Transverse colon (tissue), 4 donors: Measurements from ENCODE around the gene BCL2L15. TPM values are rescaled to one million over a fixed set of nuclear protein-coding genes. Genes with fewer than 3 reads are reported as not detected.

Experiments used
- DNase-seq: peaks from one replicate; pipeline ENCODE4 v3.0.0-alpha.2; 2019
- H3K27ac ChIP-seq, 4 donors: fragments of 200-600 bp; sonication (generic); 2 replicates each; pipeline ENCODE4 v1.5.1; 2016 to 2018; ENCODE audit warnings: inconsistent platforms in 4 of 4
- H3K27me3 ChIP-seq: fragments of 200-600 bp; sonication (generic); 2 replicates; pipeline ENCODE4 v1.5.1; 2017; ENCODE audit warnings: inconsistent platforms
- H3K36me3 ChIP-seq, 4 donors: fragments of 200-600 bp; sonication (generic); 2 replicates each; pipeline ENCODE4 v1.5.1; 2017 to 2019; ENCODE audit warnings: inconsistent platforms in 4 of 4
- H3K4me1 ChIP-seq, 4 donors: fragments of 200-600 bp; sonication (generic); 2 replicates each; pipeline ENCODE4 v1.5.1; 2017 to 2020; ENCODE audit warnings: inconsistent platforms in 4 of 4
- H3K4me3 ChIP-seq, 4 donors: fragments of 200-600 bp; sonication (generic); 1 replicate in 1 of 4; 2 replicates in 3 of 4; pipeline versions ENCODE4 v1.5.1 to v1.6.1; 2017 to 2019; ENCODE audit warnings: inconsistent platforms in 4 of 4
- H3K9me3 ChIP-seq, 2 donors: fragments of 200-600 bp; sonication (generic); 2 replicates each; pipeline ENCODE4 v1.5.1; 2017 to 2019; ENCODE audit warnings: inconsistent platforms in 2 of 2
- EP300 ChIP-seq: sonication (generic); formaldehyde crosslinking; IDR thresholded peaks from one replicate; pipeline ENCODE4 v1.6.1; 2017; ENCODE audit warnings: antibody characterized with exemption, low read depth
- POLR2A ChIP-seq: fragments of 450-650 bp; IDR thresholded peaks from one replicate; pipeline ENCODE4 v1.6.1; 2016; ENCODE audit warnings: antibody characterized with exemption, mild to moderate bottlenecking, moderate library complexity
- POLR2AphosphoS5 ChIP-seq, 3 donors: sonication (generic); formaldehyde crosslinking; IDR thresholded peaks; one replicate each; pipeline ENCODE4 v1.6.1; 2016; ENCODE audit warnings: antibody characterized with exemption in 3 of 3
- WGBS, 2 donors: methylation state at CpG; one replicate each; pipeline ENCODE4 v1.1.5; 2018; ENCODE audit warnings: low coverage in 1 of 2; 5-methylcytosine and 5-hydroxymethylcytosine counted together
- in situ Hi-C, 4 donors: fragments of 200-750 bp; cut with MboI; loops; one replicate each; pipeline versions ENCODE4 v1.15.0 to v1.15.1; 2017; ENCODE audit warnings: low sequenced_read_pairs in 3 of 4, low pct_ligation_motif_present in 1 of 4, low pct_unique_long_range_greater_than_20kb in 1 of 4
- intact Hi-C: fragments of 100-400 bp; cut with DNase I; formaldehyde crosslinking; loops from one replicate; pipeline ENCODE4 v1.15.1; 2023; ENCODE audit warnings: low total_unique reads
- total RNA-seq, 4 donors: library from RNA; depleted of rRNA; stranded (reverse); fragments of >200 nt; gene quantifications; one replicate each; pipeline ENCODE4 v1.1.0, GENCODE V29; 2016
- TF ChIP-seq, protein P1 (sequence below), 5 experiments: fragments of 200-600 bp in 3 of 5; fragments of 450-650 bp in 2 of 5; sonication (generic) in 3 of 5; IDR thresholded peaks; 1 replicate in 2 of 5; 2 replicates in 3 of 5; pipeline ENCODE4 v1.5.1; 2016 to 2017; ENCODE audit warnings: antibody characterized with exemption in 5 of 5, inconsistent platforms in 3 of 5, mild to moderate bottlenecking in 2 of 5, moderate library complexity in 1 of 5

BCL2L15 gene
- total RNA-seq, 4 donors from 2014 or later = 51.3 to 584 (median 89.3) TPM

DNA sequence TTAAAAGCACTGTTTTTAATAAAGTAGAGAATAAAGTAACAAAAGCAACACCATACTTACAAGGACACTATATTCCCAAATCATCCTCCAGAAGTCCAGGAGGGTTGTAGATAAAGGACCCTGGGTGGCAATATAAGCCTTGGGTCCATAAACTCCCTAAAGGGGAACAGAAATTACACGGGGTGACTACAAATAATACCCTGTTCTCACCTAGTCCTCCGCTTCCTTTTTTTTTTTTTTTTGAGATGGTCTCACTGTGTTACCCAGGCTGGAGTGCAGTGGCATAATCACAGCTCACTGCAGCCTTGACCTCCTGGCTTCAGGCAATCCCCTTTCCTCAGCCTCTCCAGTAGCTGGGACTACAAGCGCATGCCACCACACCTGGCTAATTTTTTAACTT is 29.0 kb downstream of the BCL2L15 start:
- Histone ChIP-seq H3K9me3 (no peaks in the 10 kb centered on the region), H3K4me1 (peaks cover 0 to 20% (median 0%) of the 10 kb centered on the region in 4 donors), H3K36me3 (no peaks in the 10 kb centered on the region), H3K27ac (no peak overlapping the region), H3K4me3 (no peak overlapping the region), H3K27me3 (no peaks in the 10 kb centered on the region)
- intact Hi-C loops (no loop called here), in situ Hi-C loops (no loop called here)
- no peak for DNase-seq
- no peak for TF ChIP-seq POLR2A
- TF ChIP-seq EP300 = no peak
- TF ChIP-seq, protein P1, sequence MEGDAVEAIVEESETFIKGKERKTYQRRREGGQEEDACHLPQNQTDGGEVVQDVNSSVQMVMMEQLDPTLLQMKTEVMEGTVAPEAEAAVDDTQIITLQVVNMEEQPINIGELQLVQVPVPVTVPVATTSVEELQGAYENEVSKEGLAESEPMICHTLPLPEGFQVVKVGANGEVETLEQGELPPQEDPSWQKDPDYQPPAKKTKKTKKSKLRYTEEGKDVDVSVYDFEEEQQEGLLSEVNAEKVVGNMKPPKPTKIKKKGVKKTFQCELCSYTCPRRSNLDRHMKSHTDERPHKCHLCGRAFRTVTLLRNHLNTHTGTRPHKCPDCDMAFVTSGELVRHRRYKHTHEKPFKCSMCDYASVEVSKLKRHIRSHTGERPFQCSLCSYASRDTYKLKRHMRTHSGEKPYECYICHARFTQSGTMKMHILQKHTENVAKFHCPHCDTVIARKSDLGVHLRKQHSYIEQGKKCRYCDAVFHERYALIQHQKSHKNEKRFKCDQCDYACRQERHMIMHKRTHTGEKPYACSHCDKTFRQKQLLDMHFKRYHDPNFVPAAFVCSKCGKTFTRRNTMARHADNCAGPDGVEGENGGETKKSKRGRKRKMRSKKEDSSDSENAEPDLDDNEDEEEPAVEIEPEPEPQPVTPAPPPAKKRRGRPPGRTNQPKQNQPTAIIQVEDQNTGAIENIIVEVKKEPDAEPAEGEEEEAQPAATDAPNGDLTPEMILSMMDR (IDR thresholded peaks at IDR 0.05) = no peak
- TF ChIP-seq POLR2AphosphoS5 (IDR thresholded peaks at IDR 0.05) = no peak
- WGBS, 2 donors = 67 to 72% methylated on average over 2 to 3 of the region's 3 CpGs

DNA sequence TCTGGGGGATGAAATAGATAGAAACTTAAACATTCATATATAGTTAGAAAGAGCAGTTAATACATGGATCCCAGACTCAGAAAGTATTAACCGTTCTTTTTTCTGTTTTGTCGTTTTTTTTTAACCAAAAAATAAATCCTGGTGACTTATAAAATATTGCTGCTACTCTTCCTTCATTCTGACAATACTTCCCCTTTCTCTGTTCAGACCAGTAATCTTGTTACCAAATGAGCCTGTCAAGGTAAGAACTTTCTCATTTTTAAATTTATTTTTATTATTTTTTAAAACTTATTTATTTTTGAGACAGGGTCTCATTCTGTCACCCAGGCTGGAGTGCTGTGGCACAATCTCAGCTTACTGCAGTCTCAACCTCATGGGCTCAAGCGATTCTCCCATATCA is 29.6 kb downstream of the BCL2L15 start:
- H3K27ac ChIP-seq = no peak overlapping the region
- no peaks in the 10 kb centered on the region for H3K36me3 ChIP-seq
- intact Hi-C loops = no loop called here
- in situ Hi-C loops = no loop called here
- peaks cover 0 to 20% (median 0%) of the 10 kb centered on the region in 4 donors for H3K4me1 ChIP-seq
- H3K27me3 ChIP-seq = no peaks in the 10 kb centered on the region
- WGBS, 2 donors = 79 to 86% methylated on average over 3 of the region's 3 CpGs
- no peak for DNase-seq
- H3K4me3 ChIP-seq = no peak overlapping the region
- no peaks in the 10 kb centered on the region for H3K9me3 ChIP-seq
- TF ChIP-seq, protein P1 (IDR thresholded peaks at IDR 0.05) = no peak
- TF ChIP-seq POLR2A (no peak), POLR2AphosphoS5 (IDR thresholded peaks at IDR 0.05) (no peak), EP300 (no peak)

DNA sequence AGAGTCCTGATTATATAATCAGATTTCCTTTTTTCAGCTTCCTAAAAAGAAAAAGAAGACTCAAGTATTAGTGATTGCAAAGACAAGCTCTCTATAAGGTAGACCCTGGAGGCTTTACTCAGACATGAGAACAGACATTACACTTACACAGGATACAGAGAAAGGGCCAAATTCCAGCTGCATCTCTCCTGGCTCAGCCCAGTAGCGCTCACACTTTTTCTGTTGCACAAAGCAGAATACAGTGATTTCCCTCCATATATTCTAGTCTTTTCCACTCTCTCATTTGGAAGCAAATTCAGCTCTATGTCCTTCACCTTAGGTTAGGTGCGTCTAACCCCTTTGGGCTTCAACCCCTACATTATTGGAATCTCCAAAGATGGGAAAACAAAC is 31.0 kb downstream of the BCL2L15 start:
- TF ChIP-seq POLR2AphosphoS5 (IDR thresholded peaks at IDR 0.05) = no peak
- no peak for TF ChIP-seq POLR2A
- TF ChIP-seq EP300 = no peak
- TF ChIP-seq, protein P1 (IDR thresholded peaks at IDR 0.05) = no peak
- 90 to 92% methylated on average over 1 to 2 of the region's 2 CpGs for WGBS, 2 donors
- Histone ChIP-seq H3K27me3 (no peaks in the 10 kb centered on the region), H3K27ac (no peak overlapping the region), H3K36me3 (no peaks in the 10 kb centered on the region), H3K4me3 (no peak overlapping the region), H3K4me1 (peaks cover 0 to 20% (median 0%) of the 10 kb centered on the region in 4 donors), H3K9me3 (no peaks in the 10 kb centered on the region)
- DNase-seq = no peak
- in situ Hi-C loops = no loop called here
- intact Hi-C loops = no loop called here

DNA sequence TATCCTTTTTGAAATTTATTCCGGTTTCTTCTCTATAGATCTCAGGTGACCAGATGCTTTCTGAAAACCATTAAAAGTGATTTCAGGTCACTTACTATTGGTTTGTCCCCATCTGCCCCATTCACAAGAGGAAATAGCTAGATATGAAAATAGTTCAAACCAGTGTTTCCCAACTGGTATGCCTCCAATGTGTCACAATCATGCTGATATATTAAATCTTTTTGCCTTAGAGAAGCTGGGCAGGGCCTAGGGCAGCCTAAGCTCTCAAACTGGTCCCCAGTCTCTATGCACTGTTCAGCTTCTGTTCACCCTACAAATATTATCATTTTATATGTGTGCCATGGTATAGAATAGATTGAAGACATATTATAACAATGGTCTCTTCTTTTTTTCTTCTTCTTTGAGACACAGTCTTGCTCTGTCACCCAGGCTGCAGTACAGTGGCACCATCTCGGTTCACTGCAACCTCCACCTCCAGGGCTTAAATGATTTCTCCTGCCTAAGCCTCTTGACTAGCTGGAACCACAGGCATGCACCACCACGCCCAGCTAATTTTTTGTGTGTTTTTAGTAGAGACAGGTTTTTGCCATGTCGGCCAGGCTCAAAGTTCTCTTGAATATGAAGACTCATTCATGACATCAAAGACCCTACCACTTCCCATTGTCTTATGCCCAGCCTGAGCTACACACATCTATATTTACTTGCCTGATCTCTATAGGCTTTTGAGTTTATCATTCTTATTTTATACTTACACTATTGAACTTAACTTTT is 31.6 kb downstream of the BCL2L15 start:
- intact Hi-C loops = no loop called here

More for the DNA sequence above, 31.6 kb downstream of the BCL2L15 start:
- no peak overlapping the region for H3K4me3 ChIP-seq
- TF ChIP-seq, protein P1 (IDR thresholded peaks at IDR 0.05) = no peak
- no peak for TF ChIP-seq POLR2A
- no peak for TF ChIP-seq POLR2AphosphoS5 (IDR thresholded peaks at IDR 0.05)
- no peak for TF ChIP-seq EP300
- no peaks in the 10 kb centered on the region for H3K9me3 ChIP-seq
- 67 to 76% methylated on average over 3 to 4 of the region's 4 CpGs for WGBS, 2 donors
- DNase-seq = no peak
- H3K27me3 ChIP-seq = no peaks in the 10 kb centered on the region
- no peaks in the 10 kb centered on the region for H3K36me3 ChIP-seq
- in situ Hi-C loops = no loop called here
- H3K27ac ChIP-seq = no peak overlapping the region
- H3K4me1 ChIP-seq = peaks cover 0 to 15% (median 0%) of the 10 kb centered on the region in 4 donors
